ENCODE data around the gene ATP6V0A1.
"Not testable (repeated sequence)": the region's sequence is repeated elsewhere in the genome, so short reads cannot be mapped to it uniquely, and the experiment has no call there.

Gene ATP6V0A1

DNA sequence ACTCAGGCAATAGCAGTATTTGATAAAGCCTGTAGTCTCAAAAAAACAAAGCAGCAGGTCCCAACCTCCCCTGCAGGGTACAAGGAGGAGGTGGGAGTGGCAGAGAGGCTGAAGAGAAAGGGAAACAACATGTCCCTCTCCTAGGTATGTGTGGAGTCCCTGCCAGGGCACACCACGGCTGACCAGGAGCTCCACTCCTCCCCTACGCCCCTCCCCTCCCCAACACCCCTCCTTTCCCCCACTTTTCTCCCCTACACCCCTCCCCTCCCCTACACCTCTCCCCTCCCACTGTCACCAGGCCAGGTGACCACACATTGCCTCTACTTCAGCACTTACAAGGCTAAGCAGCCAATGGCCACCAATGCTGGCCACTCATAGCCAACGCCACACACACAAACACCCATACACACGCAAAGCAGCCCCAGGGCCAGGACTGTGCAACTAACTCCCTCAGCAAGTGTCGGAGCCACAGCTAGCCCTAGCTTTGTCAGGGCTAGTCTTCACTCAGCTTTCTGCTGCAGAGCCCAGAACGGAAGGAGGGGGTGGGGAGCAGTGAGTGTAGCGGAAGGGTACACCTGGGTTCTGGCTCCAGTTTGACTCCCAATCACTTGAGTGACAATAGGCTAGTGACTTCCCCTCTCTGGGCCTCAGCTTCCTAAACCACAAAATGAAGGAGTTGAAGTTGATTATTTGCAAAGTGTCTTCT lies 43.8 kb upstream of the ATP6V0A1 start:
- TF ChIP-seq, protein P1, sequence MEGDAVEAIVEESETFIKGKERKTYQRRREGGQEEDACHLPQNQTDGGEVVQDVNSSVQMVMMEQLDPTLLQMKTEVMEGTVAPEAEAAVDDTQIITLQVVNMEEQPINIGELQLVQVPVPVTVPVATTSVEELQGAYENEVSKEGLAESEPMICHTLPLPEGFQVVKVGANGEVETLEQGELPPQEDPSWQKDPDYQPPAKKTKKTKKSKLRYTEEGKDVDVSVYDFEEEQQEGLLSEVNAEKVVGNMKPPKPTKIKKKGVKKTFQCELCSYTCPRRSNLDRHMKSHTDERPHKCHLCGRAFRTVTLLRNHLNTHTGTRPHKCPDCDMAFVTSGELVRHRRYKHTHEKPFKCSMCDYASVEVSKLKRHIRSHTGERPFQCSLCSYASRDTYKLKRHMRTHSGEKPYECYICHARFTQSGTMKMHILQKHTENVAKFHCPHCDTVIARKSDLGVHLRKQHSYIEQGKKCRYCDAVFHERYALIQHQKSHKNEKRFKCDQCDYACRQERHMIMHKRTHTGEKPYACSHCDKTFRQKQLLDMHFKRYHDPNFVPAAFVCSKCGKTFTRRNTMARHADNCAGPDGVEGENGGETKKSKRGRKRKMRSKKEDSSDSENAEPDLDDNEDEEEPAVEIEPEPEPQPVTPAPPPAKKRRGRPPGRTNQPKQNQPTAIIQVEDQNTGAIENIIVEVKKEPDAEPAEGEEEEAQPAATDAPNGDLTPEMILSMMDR (IDR thresholded peaks at IDR 0.05; ENCODE audit: control insufficient read depth, extremely low read depth, insufficient read depth) = no peak
- H3K4me3 ChIP-seq (ENCODE audit: low read depth, low read length) = no peak overlapping the region
- no peak for DNase-seq (ENCODE audit: low read depth)

DNA sequence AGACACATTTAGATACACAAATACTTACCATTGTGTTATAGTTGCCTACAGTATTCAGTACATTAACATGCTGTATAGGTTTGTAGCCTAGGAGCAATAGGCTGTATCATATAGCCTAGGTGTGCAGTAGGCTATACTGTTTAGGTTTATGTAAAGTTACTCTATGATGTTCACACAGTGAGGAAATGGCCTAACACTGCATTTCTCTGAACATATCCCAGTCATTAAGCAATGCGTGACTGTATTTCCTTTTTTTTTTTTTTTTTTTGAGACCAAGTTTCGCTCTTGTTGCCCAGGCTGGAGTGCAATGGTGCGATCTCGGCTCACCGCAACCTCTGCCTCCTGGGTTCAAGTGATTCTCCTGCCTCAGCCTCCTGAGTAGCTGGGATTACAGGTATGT lies 40.7 kb upstream of the ATP6V0A1 start:
- H3K4me3 ChIP-seq (ENCODE audit: low read depth, low read length); DNase-seq (ENCODE audit: low read depth): not testable (repeated sequence)

DNA sequence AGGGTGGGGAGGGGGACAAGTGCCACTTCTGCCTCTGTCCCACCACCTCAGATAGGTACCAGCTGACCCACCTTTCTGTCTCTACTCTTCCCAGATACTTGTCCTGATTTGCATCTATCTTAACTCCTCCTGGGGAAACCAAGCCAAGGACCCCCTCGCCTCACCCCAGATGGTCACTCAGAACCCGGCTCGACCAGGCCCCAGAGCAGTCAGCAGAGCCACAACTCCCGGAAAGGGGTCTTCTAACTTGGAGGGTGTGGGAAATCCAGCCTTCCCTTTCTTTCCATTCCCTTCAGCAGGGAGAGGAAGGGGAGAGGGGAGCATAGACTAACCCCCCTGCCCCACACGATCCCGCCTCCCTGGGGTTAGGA lies 37.6 kb upstream of the ATP6V0A1 start:
- no peak overlapping the region for H3K4me3 ChIP-seq (ENCODE audit: low read depth, low read length)
- TF ChIP-seq, protein P1 (IDR thresholded peaks at IDR 0.05; ENCODE audit: control insufficient read depth, extremely low read depth, insufficient read depth) = no peak
- DNase-seq (ENCODE audit: low read depth) = no peak

DNA sequence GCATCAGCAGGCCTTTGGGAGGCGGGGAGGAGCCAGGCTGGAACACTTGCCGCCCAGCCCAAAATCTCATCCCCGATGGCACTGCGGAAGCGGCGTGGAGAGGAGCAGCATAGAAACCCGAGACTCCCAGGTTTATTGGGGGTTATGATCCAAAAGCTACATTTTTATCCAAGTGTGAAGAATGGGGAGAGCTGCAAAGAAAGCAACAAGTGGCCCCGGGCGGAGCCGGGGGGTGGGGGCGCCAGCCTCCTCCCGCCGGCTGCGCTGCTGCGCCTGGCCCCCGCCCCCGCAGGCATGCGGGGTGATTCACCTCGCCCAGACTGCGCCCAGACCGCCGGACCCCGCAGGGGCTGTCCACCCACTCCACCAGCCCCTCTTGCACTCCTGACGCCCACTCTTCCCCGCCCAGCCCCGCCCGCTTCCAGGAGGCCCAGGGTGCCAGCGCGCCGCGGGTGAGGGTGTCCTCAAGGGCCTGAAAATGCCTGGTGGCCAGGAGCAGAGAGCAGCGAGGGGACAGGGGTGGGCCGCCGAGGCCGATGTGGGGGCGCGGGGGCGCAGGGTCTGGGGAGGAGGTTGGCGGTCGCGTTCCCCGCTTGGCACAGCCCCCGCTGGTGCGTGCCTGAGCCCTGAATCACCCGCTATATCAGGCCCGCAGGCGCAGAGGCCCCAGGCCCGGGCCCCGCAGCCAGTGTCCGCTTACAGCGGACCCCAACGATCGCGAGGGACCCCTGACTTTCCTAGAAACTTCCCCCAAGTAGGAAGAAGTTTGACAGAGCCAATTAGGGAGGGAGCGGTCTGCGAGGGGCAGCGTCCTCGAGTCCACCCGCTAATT lies 37.0 kb upstream of the ATP6V0A1 start:
- TF ChIP-seq, protein P1 (IDR thresholded peaks at IDR 0.05; ENCODE audit: control insufficient read depth, extremely low read depth, insufficient read depth) = no peak

DNA sequence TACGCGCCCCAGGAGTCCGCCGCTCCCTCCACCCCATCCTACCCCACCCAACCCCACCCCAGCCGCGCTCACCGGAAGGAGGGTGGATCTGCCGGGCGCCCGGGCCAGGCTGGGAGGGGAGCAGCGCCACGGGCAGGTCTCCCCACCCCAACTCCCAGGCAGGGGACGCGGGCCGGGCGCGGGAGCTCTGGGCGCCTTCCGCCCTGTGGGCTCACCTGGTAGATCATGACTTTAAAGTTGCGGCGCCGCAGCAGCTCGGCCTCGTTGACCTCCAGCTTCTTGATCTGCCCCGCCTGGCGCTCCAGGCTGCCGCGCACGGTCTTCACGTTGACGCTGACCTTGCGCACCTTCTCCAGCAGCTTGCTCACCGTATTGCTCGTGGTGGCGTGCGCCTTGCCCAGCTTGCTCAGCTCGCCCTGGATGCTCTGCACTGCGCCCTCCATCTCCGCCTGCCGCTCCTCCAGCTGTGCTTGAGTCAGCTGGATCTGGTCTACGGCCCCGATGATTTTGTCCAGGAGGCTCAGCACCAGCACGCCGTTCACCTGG lies 36.2 kb upstream of the ATP6V0A1 start:
- TF ChIP-seq, protein P1 (IDR thresholded peaks at IDR 0.05; ENCODE audit: control insufficient read depth, extremely low read depth, insufficient read depth) = no peak
- H3K4me3 ChIP-seq (ENCODE audit: low read depth, low read length) = peak overlapping the region; percentile 50
- DNase-seq (ENCODE audit: low read depth) = no peak

More for the DNA sequence above, 37.0 kb upstream of the ATP6V0A1 start:
- peak overlapping the region; percentile 50; the same call in 1 of the 2 replicates for H3K4me3 ChIP-seq (ENCODE audit: low read depth, low read length)
- no peak for DNase-seq (ENCODE audit: low read depth)

DNA sequence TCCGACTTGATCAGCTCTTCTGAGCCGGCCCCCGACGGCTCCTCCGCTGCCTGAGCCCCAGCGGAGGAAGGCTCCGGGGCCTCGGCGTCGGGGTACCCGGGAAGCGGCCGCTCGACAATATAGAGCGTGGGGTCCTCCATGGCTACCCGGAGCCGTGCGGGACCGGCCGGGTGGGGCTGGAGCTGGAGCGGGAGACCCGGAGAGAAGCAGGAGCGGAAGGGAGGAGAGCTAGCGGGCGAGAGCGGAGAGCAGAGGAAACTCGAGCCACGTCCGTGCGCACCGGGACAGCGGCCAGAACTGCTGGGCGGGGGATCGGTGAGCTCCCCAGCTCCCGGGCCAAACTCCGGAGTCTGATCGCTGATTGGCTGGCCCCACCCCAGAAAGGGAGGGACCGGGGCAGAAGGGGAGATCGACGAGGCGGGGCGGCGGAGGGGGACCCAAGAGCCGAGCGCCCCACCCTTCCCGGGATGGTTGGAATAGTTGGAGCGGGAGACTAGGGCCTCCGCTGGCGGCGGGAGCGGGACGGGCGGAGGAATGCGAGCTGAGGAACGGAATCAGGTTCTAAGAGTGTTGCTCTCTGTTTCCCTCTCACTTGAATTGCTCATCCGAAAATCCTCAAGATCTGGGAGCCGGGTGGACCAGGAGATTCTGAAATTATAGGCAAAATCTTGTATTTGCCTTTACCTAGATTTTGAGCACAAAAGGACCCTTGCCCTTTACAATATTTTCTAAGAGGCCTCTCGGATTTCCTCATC lies 35.5 kb upstream of the ATP6V0A1 start, which contains the start of gene CAVIN1:
Gene CAVIN1, minus strand, starts transcription at position 299 of the 755 bp plus-strand sequence. Its CDS starts 159 bp downstream, at position 140.
- TF ChIP-seq, protein P1 (IDR thresholded peaks at IDR 0.05; ENCODE audit: control insufficient read depth, extremely low read depth, insufficient read depth) = no peak
- peak within 1 kb of the TSS; percentile 50 for H3K4me3 ChIP-seq (ENCODE audit: low read depth, low read length)
- peak; percentile 22 for DNase-seq (ENCODE audit: low read depth)

Measured in LNCaP clone FGC (cell line).